HT1080 (cell line): ENCODE data around the gene TBC1D5. TPM values are rescaled to one million over a fixed set of nuclear protein-coding genes. Genes with fewer than 3 reads are reported as not detected.

ENCODE experiments used
- DNase-seq: peaks from one replicate; pipeline ENCODE4 v3.0.0-alpha.2; 2015; ENCODE audit warnings: low read depth
- small RNA-seq: library from RNA; depleted of rRNA; stranded (forward); fragments of <200 nt; gene quantifications from one replicate; pipeline ENCODE3, GENCODE V24; 2014
- total RNA-seq: library from RNA; depleted of rRNA; stranded (reverse); fragments of >200 nt; shearing (Covaris generic); gene quantifications from 2 replicates; pipeline ENCODE4 v1.2.3, GENCODE V29; 2014

The TBC1D5 gene
- total RNA-seq, 1 experiment from 2014 or later: 42.2 TPM

DNA sequence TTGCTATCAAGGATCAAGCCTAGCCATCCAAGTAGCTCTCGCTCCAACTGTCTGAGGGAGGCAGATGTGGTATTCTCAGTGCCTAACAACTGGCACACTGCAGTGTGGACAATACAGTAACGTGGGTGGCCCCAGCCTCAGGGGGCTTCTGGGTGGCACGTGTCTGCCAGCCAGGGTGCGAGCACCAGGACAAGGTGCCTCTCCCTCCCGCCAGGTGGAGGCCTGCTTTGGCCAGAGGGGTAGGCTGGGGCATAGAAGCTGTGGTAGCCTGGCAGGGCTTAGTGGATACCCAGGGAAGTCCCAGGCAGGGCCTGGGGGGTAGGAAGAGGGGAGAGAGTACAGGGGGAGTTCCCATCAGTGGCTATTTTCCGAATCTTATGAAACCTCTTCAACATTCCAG lies 623.7 kb downstream of the TBC1D5 start:
- DNase-seq: no peak

DNA sequence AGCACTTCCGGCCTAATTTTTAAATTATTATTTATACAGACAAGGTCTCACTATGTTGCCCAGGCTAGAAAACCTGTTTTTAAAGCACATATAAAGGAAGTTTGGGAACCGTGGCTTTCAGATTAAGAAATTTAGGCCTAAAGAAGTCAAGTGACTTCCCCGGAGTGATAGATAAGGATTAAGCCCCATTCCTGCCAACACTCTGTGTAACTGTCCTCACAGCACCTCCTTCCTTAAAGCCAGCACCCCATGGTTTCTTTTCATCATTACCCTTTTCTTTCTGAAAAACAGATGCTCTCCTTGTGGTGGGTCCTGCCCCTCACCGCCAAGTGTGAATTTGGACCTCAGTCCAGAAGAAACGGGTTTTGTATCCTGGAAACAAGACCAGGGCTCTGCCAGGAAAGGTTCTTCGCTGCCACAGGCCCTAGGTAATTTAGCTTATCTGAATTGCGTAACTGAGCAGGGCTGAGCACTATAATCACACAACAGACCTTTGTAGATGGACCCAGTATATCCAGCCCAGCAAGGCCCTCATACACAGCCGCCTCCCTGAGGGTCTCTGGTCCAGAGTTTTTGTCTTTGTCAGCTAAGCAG lies 626.3 kb downstream of the TBC1D5 start:
- no peak for DNase-seq

DNA sequence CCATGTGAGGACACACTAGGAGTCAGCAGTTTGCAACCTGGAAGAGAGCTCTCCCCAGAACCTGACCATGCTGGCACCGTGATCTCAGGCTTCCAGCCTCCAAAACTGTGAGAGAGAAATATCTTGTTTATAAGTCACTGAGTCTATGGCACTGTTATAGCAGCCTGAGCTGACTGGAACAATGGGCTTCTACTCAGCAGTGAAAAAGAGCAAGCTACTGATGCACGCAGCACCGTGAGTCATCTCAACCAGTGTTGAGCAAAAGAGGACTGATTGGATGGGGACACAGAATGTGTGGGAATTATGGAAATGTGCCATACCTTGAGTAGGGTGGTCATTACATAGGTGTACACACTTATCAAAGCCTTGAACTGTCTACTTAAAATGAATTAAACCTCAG lies 627.2 kb downstream of the TBC1D5 start:
- DNase-seq: peak; percentile 63

DNA sequence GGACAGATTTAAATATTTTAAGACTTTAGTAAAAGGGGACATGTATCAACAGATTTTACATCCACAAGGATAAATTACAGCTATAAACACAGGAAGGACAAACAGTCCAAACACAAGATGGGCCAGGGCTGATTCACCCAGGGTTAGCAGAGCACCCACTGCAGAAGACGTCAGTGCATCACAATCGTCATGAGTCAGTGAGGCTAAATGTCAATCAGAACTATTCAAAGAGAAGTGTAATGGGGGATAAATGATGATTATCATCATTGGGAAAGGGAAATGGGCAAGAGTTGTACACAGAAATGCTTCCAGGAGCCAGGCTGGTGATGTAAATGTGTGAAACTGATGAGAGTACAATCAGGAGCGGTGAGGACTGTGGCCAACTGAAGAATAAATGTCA lies 630.8 kb downstream of the TBC1D5 start:
- DNase-seq: peak; percentile 17

DNA sequence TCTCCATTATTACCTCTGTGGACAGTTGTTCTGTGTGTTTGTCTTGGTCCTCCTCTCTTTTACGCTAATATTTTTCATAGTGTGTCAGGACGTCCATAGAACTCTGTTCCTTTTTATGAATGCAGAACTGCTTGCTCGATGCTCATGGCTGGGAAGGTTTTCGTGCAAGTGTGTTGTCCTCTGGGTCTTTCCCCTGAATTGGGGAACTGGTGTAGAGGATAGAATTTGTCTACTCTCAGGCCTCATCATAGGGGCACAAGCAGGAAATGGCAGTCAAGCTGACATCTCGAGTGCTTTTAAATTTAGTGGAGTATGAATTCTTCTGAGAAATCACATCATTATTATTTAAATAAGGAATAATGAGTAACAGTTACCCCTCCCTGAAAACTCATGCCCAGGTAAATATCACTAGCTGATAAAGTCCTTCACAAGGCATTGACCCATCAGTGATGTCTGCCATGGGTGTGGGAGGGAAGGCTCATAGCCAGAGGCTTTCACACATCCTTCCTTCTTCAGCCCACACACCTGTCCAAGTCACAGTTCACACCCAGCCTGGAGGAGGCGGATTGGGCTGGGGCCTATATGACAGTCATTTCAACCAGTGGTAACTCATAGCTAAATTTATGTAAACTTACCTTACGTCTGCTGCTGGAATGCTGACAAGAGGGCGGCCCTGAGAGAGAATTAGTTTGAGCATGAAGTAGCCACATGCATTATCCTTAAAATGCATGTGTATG lies 631.6 kb downstream of the TBC1D5 start:
- DNase-seq: no peak

Small RNA genes within 50 kb of the gene (small RNA-seq; reads per million reads assigned to genes)
- not detected for gene AC104451.1
- gene RNU7-10P: not detected
